HG03460 (cell line): ENCODE results near the gene GRIN3B.

Source experiments
- ATAC-seq: cut with Tn5 transposase; IDR thresholded peaks from one replicate; pipeline ENCODE4 v1.9.1; 2021; ENCODE audit not compliant: unreplicated experiment

The GRIN3B gene

DNA sequence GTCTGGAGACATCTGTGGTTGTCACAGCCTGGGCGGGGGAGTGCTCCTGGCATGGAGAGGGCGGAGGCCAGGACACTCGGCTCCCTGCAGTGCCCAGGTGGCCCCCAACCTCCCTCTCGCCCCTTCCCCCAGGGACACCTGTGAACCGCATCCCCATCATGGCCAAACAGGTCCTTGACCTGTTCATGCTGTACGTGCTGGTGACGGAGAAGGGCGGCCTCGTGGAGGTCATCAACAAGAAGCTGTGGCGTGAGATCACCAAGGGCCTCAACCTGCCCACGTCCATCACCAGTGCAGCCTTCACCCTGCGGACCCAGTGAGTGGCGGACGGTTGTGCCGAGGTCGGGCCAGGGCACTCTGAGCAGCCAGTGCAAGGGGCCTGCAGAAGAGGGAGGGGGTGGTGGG lies 36.1 kb upstream of the GRIN3B start:
- ATAC-seq = no peak

DNA sequence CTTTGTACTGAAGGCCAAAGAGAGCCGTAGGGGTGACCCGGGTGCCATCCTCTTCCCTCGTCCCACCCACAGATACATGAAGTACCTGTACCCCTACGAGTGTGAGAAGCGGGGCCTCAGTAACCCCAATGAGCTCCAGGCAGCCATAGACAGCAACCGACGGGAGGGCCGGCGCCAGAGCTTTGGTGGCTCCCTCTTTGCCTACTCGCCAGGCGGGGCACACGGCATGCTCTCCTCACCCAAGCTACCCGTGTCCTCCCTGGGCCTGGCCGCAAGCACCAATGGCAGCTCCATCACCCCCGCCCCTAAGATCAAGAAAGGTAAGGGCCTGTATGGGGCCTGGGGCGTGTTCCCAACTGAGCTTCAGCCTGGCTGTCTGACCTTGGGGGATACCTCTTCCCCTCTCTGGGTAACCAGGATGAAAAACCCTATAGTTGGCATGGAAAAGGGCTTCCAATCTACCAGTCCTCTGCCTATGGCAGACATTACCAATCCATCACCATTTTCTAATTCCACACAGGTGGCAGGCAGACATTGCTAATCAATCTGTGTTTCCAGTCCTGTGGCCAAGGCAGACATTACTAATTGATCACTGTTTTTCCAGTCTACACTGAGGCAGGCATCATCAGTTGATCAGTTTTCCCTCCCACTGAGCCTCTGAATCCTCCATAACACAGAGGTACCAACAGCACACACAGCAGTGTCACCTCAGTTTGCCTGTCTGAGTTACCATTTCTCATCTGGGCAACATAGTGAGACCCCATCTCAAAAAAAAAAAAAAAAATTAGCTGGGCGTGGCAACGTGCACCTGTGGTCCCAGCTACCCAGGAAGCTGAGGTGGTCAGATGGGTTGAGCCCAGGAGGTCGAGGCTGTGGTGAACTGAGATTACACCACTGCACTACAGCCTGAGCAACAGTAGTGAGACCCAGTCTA lies 35.2 kb upstream of the GRIN3B start:
- ATAC-seq = no peak

DNA sequence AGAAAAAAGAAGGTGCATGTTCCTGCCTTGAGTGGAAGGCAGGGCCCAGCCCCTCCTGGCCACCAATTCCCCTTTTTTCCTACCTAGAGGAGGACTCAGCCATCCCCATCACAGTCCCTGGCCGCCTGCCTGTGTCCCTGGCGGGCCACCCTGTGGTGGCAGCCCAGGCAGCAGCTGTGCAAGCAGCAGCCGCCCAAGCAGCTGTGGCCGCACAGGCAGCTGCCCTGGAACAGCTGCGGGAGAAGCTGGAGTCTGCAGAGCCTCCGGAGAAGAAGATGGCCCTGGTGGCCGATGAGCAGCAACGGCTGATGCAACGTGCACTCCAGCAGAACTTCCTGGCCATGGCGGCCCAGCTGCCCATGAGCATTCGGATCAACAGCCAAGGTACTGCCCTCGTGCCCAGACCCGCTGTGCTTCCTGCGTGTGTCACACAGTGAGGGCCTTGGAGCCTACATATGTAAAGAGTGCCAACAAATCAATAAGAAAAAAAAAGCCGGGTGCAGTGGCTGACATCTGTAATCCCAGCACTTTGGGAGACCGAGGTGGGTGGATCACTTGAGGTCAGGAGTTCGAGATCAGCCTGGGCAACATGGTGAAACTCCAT lies 33.6 kb upstream of the GRIN3B start:
- ATAC-seq = no peak

DNA sequence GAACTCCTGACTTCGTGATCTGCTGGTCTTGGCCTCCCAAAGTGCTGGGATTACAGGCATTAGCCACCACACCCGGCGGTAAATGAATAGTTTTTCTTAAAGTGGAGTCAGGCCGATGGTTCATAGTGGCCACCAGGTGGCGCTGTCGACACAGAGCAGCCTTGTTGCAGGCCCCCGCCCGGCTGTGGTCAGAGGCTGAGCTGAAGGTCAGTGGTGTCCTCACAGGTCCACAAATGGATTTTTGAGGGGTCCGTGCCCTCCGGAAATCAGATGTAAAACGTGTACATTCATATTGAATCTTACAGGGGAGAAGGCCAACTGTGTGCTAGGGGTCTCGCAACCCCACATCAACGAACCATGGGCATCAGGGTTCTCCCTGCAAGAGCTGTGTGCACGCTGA lies 29.5 kb upstream of the GRIN3B start:
- ATAC-seq = no peak

DNA sequence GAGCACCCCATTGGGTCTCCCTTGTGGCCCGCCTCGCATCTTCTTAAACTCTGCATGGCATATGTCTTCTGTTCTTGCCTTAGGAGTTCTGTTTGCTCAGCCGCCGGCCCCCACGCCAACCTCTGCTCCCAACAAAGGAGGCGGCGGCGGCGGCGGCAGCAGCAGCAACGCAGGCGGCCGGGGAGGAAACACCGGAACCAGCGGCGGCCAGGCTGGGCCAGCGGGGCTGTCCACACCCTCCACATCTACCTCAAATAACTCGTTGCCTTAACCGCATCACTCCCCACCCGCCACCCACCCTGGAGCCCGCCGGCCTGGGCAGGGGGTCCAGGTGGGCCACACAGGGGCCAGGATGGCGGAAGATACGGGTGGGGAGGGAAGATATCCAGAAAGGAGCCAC lies 28.4 kb upstream of the GRIN3B start:
- ATAC-seq = no peak

DNA sequence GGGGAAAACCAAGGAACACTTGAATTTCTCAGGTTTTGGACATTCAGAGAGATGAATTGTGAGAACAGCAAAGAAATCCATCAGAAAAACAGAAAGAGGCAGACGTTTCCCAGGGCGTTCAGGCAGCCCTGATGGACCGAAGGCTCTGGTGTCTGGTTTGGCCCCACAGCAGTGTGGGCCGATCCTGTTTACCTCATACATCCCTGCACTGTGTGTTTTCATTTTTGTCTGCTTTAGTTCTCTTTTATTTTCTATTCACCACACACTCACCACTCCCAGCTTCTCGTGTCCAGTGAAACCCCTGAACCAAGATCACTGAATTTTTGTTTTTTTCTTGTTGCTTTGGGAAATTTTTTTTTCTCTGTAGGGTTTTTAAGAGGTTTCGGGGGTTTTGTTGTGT lies 27.9 kb upstream of the GRIN3B start:
- no peak for ATAC-seq

DNA sequence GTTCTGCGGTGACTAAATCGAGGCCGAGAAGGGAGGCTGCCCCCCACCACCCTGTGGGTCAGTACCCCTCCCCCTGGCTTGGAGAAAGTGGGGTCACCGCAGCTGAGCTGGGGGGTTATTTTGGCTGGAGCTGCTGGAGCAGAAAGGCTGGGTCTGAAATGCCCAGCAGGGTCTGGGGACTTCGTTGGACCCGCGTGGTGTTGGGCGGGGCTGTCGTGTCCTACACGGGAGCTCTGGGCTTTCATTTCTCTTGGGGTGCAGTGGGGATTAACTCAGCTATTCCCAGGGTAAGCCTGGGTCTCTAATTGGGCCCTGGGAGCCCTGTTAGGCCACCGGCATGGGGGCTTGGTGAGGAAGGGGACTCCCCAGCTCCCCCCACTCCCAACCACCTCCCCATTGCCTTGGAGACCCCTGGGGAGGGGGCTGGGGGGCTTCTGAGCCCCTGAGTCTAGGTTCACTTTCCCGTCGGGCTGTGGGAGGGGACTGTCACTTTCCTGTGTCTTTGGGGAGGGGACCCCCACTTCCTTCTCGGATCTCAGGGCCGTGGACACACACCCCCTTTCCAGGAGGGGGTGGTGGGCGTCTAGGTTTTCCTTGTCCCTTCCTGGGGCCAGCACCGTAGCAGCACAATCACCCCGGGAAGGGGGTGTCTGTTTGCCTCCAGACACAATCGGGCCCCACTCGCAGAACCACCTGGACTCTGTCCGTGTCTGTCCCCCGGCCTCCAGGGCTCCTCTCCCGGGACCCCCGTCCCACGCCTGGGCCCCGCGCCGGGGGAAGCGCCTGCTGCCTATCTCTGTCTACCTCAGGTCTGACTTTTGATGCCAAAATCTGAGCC lies 26.3 kb upstream of the GRIN3B start:
- ATAC-seq = no peak

DNA sequence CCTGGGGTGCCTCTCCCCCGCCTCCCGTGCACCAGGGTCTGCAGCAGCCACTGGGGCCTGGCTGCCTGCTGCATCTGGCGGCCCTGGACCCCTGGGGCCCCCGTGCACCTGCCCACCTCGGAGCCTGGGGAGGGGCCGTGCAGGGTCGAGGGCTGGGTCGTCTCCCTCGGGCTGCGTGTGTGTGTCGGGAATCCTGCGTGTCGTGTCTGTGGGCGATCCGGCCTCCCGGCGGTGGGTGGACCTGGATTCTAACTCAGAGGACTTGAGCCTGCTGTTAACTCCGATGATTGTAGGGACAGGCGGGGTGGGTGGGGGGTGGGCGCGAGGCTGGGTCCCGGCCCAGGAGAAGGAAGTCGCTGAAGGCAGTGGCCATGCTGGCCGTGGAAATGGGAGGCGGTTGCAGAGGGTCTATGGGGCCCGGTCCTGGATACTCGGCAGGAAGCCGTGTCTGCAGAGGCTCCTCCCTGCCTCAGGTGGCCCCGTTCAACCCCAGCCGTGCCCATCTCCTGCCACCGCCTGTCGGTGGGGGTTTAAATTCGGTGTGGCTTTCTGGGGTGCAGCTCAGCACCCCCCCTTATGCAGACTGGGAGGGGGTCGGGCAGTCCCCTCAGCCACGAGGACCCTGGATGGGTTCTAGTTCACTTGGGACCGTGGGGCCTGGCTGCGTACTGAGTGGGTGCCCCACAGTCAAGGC lies 25.5 kb upstream of the GRIN3B start:
- no peak for ATAC-seq

DNA sequence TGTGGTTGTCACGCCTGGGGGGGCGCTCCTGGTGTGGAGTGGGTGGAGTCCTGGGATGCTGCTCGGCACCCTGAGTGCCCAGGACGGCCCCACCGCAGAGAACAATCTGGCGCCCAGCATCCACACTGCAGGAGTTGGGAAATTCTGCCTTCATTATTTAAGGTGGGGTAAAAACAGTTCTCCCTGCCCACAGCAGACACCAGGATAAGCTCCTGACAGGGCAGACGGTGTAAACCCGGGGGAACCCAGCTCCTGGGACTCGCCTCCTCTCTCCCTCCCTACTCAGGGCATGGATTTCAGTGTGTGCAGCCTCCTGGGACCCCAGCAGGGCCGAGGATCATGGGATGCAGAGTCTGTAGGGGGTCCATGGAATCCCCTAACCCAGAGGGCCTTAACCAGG lies 23.7 kb upstream of the GRIN3B start:
- no peak for ATAC-seq

DNA sequence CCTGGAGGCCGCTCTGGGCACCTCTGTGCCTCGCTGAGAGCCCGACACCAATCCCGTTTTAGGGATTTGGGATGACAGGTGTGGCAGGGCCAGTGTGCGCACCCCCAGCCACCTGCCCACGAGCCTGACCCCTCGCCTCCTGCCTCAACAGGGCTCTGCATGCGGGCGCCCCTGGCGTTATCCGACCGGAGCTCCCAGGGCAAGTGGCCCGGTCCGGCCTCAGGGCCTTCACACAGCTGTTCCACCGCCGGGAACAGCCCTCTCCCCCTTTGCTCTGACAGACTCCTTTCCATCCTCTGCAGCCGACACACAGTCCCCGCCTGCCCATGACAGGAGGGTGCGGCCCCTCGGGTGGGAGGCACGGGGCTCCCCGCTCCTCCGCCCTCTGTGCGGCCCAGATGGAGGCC lies 23.2 kb upstream of the GRIN3B start:
- no peak for ATAC-seq

DNA sequence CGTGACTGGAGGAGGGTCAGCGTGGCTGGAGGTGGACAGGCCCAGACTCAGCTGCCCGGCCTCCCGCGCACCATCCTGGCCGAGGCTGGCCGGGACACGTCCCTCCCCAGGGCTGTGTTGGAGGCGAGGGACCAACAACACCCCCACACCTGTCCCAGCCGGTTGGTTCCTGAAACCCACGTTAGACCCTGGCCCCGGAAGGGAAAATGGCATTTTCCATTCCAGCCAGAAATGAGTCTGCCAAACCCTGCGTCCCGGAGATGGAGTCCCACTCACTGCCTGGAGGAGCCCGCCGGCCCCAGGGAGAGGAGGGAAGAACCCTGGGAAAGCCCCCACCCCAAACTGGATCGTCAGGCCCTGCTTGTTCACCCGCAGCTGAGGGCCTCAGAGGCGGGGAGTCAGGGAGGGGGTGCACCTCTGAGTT lies 20.9 kb upstream of the GRIN3B start:
- no peak for ATAC-seq

DNA sequence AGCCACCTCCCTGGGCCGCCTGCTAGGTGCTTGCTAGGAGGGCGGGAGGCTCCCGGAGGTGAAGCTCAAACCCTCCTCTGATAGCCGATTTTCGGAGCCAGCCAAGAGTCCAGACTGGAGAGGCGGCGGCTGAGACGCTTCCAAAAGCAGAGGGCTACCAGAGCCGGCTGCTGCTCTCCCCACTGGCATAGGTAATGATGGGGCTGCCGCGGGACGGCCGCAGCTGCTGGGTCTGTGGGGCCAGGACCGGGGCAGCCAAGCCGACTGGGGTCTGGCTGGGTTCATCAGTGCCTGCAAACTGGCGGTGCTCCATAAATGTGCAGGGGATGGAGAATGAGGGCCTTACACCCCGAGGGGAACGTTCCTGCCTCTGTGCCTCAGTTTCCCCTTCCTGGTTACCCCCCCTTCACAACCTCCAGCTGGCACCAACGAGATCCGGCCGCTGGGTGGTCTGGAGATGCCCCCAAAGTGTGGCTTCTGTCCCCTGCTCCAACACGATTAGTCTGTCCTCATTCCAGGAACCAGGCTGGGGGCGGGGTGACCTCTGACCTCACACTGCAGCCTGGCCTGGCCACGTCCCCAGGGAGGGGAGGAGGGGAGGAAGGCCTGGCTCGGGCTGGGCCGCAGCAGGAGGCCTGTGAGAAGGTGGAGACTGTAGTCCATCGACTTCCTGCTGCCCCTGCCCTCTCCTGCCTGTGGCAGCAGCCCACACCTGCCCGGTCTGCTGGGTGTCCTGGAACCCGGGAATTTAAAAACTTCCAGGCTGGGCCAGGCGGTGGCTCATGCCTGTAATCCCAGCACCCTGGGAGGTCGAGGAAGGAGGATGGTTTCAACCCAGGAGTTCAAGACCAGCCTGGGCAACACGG lies 19.9 kb upstream of the GRIN3B start:
- ATAC-seq = no peak

DNA sequence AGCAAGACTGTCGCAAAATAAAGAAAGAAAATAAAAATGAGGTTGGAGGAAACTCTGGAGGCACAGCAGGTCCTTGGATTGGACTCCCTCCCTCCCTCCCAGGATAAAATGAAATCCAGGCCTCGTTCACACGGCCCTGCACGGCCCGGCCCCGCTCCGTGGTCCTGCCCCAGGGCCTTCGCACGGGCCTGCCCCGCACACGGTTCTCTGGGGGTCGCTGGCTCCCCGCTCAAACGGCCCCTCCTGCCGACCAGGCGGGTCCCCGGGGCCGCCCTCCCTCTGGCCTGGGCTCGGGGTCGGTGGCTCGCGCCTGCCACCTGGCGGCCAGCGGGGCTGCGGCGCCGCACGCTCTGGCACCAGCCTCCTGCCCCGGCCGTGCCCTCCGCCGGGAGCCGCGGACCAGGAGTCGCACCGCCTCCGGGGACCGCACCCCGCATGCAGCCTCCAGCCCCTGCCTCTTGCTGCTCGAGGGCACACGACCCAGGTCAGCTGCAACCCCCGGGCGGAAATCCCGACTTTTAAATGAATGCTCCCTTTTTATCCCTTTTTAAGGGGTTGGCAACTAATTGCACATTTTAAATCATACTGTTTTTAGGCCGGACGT lies 17.6 kb upstream of the GRIN3B start:
- ATAC-seq = peak; percentile 38

DNA sequence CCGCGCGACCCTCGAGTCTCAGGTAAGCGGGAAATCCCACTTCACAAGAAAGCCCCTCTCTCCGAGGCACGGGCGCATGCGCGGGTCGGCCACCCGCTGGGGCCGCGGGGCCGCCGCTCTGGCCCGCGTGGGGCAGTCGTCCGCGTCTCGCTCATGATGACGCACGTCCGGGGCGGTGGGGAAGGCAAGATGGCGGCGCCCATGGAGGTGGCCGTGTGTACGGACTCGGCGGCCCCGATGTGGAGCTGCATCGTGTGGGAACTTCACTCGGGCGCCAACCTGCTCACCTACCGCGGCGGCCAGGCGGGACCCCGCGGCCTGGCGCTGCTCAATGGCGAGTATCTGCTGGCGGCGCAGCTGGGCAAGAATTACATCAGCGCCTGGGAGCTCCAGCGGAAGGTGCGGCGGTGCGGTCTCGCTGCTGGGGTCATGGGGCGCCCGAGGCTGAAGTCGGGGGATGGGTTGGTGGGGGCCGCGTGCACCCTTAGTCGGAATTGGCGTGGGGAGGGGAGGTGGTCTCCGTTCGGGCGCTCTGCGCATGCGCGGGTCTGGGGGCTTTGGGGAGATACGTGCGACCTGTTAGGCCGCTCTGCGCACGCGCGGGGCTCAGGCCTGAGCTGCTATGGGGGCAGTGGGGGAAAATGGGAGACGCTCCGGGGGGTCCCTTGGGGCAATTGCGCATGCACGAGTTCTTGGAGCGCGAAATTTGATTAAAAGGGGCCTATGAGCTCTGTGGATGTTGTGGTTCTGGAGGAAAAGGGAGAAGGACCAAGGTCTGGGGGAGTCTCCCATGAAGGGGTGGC lies 15.9 kb upstream of the GRIN3B start, which contains the start of gene WDR18:
Gene WDR18, plus strand, starts transcription at position 181 of the 803 bp plus-strand sequence. Its CDS starts 9 bp downstream, at position 190.
- ATAC-seq = peak; percentile 64

DNA sequence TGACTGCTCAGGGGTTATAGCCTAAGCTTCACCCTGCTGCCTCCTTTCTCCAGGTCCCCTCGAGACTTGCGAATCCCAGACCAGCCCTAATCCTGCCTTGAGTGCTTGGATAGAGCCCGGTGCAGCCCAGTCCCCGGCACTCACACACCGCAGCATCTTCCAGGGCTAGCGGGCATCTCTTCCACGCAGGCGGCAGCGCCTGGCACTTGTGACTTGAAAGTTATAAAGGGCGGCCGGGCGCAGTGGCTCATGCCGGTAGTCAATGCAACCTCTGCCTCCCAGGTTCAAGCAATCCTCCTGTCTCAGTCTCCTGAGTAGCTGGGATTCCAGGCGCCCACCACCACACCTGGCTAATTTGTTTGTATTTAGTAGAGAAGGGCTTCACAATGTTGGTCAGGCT lies 14.1 kb upstream of the GRIN3B start:
- no peak for ATAC-seq

DNA sequence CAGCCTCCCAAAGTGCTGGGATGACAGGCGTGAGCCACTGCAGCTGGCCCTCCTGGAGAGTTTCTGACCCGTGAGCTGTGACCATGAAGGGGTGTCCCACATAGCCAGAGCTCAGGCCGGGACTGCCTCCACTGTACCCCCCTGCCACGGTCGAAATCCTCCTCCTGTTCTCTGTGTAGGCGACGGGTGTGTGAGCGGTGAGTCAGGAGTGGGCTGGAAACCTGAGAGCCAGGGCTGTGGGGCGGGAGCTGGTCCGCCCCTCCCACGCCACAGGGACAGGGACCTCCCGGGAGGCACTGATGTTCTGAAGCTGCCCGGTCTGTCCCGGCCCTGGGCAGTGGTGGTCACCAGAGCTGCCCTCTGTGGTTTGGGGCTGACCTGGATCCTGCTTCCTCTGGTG lies 12.1 kb upstream of the GRIN3B start:
- ATAC-seq = no peak

DNA sequence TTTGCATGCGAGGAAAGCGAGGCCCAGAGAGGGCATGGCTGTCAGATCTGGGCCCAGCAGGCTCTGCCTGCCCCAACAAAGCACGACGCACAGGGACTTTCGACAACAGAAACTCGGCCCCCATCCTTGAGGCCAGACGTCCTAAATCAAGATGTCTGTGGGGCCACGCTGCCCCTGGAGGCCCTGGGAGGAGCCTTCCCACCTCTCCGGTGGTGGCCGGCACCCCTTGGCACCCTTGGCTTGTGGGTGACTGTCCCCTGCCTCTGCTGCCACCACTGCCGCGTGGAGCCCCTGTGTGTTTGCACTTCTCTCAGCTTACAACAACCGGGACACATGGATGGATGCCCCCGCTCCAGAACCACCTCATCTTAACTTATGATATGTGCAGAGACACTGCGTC lies 11.7 kb upstream of the GRIN3B start:
- no peak for ATAC-seq

DNA sequence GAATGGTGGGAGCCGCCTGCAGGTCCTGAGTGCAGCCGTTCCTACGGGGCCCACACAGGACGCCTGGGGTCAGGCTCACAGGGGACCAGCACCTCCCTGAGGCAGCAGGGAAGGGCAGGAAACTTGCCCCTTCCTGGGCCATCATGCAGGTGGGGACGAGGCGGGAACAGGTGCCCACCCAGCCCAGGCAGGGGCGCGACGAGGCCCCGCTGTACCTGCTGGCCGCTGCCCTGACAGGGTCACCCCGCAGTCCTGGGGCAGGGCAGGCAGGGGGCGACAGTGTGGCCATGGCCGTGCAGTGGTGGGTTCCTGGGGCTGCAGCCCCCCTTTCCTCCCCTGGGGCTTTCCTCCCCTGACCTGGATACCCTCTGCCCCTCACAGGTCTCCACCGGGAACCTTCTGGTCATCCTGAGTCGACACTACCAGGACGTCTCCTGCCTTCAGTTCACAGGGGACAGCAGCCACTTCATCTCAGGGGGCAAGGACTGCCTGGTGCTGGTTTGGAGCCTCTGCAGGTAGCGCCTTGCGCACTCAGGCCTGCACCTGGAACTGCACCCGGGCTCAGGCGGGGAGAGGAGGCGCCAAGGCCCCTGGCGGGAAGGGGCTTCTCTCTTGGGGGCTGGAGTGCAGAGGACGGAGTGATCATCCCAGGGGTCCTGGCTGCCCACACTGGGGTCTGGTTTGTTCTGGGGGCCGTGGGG lies 10.7 kb upstream of the GRIN3B start:
- no peak for ATAC-seq
